SH-SY5Y (cell line): ENCODE results near the gene FBXO44.

Experiments used
- GATA2 ChIP-seq: IDR thresholded peaks from 2 replicates; pipeline ENCODE4 v1.6.1; 2011; ENCODE audit warnings: mild to moderate bottlenecking, low read depth, low read length
- GATA3 ChIP-seq: IDR thresholded peaks from 2 replicates; pipeline ENCODE4 v1.6.1; 2011; ENCODE audit warnings: low read depth, mild to moderate bottlenecking, low read length, moderate library complexity

GRCh38 chr1:11697893-11698210 is 43.2 kb downstream of the FBXO44 start:
- TF ChIP-seq GATA3 = no peak
- no peak for TF ChIP-seq GATA2
